ENCODE measurements around the gene DCAF8L1.
"Not testable (repeated sequence)": the region's sequence is repeated elsewhere in the genome, so short reads cannot be mapped to it uniquely, and the experiment has no call there.

The DCAF8L1 gene

DNA sequence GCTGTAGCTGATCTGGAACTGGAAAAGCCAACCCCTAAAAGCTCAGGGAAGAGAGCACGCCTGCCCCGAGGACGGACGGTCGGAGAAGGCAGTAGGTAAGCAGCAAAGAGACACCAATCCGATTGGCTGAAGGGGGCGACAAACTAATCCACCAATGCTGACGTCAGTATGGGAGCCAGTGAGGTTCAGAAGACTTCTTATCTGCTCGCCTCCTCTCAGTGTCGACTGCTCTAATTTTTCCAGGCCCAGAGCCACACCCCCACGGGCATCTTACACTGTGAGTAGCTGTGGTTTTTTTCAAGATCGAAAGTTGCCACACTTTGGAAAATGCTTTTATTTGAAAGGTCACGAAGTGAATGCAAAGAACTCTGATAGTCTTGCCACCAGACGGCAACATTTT lies at the start of gene DCAF8L1:
Gene DCAF8L1, minus strand, starts transcription at position 101 of the 400 bp plus-strand sequence. CDS start 115 bp downstream, outside the sequence.
- DNase-seq = no peak

DNA sequence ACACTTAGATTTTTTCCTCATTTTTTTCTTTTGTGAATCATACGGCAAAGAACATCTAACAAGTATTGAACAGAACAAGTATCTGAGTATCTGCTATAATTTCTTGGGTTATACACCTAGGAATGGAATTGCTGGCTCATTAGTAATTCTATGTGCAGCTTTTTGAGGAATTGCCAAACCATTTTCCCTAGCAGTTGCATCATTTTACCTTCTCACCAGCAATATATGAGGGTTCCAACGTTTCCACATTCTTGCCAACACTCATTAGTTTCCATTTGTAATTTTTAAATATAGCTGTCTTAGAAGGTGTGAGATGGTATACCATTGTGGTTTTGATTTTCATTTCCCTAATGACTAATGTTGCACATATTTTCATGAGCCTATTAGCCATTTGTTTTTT lies 41.1 kb upstream of the DCAF8L1 start:
- no peak for DNase-seq

DNA sequence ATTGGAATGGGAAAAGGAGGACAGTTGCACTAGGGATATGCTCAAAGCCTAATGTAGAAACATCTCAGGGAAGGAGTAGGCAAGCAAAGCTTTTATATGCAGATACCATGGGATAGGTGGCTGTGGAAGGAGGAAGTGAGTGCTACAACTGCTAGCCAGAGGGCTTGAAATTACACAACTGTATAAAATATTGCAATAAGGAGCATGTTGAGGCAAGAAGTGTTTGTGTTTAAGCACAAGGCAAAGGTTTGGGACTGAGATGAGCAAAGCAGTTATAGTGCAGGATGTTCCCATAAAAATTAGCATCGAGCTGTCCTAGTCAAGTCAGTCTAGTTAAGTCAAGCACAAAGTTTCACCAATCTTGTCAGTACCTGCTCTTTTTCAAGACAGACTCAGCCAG lies 35.6 kb upstream of the DCAF8L1 start:
- DNase-seq = no peak

DNA sequence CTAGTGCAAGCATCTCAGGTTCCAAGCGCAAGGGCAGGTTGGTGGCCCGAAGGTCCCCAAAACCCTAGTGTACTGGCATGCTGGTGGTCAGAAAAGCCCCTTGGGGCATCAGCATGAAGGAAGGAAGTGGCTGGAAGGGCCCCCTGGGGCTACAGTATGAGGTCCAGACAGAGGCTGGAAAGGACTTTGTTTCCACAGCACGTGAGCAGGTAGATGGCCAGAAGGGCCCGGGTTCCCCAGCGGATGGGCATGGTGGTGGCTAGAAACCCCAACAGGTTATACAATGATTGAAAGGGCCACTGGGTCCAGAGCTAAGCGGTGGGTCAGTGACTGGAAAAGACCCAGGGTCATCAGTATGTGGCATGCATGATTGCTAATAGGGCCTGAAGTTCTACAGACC lies 34.7 kb upstream of the DCAF8L1 start:
- DNase-seq = no peak

DNA sequence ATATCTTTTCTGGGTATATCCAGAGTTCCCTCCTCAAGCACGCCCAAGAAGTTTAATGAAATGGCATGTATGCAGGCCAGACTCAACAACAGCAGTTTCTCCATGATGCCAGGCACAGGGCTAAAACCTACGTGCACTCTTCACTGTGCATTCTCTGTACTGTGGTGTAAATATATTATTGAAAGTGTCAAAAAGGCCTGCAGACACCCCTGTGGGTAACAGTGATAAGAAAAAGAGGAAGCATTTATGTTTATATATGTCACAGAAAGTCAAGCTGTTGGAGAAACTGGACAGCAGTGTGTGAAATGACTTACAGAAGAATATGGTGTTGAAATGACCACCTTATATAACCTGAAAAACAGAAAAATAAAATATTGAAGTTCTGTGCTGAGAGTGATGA lies 29.6 kb upstream of the DCAF8L1 start:
- DNase-seq = no peak

DNA sequence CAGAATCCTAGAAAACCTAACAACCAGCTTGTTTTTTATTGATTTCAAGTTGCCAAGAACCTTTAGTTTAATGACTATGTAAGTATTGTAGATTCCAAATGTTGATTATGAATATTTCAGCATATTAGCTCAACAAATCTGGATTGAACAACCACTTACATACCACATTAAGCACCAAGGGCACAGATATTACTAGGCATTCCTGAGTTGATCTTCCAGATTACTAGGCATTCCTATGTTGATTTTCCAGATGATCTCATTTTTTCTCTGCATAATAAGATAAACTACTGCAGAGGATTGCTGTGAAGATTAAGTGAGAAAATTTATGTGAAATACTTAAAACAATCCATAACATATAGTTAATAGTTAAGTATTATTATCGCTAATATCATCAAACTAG lies 17.4 kb upstream of the DCAF8L1 start:
- no peak for DNase-seq

DNA sequence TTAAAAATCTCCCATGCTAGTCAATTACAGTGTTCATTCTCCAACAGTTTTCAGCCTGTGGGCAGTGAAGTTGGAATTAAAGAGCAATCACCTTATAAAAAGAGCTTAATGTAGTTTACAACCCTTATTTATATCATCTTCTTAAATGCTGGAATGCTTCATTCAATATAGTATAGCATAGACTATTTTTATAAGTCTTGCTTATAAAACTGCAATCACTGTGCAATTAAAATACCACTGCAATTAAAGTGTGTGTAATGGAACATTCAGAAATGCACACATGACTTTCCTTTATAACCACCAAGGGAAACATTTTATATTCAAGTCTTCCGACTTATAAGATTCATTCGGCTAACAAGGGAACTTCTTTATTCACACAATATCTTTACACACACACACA lies 16.4 kb upstream of the DCAF8L1 start:
- DNase-seq = no peak

DNA sequence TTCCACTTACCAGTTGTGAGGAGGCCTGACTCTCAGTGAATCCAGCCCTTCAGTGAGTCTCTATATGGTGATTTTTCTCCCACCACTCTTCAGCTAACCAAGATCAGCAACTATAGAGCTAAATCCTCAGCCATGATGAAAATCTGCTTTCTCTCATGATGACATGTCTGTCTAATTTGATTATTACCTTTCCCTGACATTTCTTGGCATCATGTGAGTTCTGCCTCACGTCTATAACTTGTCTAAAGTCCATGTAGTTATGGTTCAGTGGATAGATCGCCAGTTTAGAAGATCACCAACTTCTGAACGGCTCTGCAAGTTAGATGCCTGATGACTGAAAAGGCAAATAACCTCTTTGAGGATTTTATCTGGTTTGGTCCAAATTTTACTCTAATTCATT lies 14.9 kb upstream of the DCAF8L1 start:
- DNase-seq = no peak

DNA sequence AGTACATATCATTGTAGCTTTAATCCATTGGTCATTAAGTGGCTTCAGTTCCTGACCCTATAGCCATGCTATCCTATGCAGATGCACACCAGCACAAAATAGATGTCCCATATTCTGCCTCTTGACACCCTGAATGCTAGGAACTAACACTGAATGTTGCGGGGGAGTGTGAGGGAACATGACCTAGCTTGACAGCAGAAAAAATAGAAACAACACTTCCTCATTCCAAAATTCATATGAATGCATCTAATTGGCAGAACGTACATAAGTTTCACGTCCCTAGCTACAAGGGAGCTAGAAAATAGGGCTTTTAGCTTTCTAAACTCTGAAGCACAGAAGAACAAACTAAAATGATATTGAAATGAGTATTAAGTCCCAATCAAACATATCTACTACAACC lies 14.4 kb upstream of the DCAF8L1 start:
- DNase-seq = no peak

DNA sequence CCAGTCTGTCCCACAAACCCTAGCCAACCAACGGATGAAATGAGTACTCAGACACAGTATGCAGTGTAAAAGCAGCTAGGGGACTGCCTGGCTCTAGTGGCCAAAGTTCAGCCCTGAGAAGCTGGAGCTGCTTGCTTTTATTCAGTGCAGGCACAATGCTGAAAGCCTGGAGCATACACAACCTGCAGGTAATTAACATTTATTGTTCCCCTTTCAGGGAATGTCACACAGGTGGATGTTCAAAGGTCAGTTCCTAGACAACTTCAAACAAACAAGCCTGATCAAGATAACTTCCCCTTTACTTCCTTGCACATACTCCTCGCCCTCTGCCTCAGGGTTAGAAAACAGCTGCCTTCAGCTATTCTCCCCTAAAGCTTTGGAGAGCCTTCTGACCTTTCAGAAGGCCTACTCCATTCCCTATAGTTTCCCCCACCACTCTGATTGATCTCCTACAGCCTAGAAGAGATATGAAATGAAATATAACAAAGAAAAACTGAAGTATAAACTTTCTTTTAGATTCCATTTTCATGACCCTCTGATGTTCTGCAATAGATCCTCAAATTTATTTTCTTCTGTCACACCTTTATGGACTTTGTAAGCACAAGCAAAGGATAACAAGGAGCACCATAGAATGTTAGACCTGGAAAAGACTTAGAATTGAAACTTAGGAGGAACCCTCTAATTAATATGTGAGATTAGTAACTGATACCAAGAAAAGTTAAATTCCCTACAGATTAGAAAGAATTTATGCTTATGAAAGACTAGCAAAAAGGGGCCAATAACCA lies 6.8 kb upstream of the DCAF8L1 start:
- DNase-seq = no peak

DNA sequence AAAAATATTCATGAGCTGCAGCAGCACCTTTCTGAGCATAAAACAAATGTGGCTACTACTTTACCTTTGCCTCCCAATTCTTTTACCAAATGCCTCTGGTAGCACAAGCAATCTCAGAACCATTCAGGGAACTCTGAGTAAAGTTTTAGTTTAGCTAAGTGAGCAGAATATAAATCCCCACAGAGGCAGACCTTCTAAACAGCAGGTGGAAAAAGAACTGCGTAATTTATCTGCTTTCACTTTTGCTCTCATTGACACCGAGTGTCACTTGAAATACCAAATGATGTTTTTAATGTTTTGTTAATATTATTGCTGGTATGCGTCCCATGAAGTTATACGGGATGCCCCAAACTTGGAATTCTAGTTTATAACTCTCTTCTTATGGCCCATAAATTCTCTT lies 4.3 kb downstream of the DCAF8L1 start:
- DNase-seq = not testable (repeated sequence)

DNA sequence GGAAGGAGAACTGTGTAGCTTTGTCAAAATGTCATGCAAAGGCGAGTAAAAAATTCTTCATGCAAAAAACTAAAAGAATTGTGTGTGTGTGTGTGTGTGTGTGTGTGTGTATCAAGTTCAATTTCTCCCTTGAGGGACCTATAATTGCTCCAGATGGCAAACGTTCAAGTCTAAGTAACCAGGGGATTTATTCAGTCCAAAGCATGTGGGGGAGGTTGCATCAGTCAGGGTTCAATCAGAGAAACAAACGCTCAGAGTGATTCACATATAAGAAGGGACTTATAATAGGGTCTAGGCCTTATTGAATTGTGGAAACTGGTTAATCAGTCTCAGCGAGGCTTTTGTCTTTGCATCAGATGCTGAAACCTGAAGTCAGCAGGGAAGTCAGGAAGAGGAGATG lies 5.0 kb downstream of the DCAF8L1 start:
- DNase-seq = no peak

DNA sequence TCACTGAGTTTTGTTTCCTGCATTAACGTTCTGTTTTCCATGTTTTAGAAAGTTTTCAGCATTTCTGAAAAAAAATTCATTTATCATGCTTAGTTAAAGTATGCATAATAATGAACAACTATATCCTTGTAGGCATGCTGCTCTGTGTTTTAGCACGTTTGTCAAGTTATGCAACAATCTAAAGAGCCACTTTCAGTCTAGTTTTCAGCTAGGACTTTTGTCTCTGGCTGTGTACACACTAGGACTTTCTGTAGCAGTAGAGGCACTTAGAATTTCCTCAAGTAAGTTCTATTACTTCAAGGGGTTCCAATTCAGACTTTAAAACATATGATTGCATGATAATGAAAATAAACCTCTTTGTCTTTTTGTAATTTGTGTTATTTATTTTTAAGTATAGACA lies 12.4 kb downstream of the DCAF8L1 start:
- DNase-seq = no peak

DNA sequence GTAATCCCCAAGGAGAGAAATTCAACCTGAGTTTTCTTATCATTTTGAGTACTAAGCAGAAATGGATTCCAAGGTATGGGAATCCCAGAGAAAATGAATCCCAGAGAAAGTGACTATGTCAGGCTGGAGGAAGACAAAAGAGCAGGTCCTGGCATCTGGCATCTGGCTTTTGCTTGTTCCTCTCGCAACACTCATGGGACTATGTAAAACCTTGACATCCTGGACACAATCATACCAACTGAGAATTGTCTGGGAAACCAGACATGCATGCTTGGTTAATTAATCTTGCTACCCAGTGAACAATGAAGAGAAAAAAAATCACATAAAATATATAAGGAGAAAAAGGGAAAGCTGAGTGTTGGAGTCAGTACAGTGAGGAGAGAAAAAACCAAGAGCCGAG lies 12.9 kb downstream of the DCAF8L1 start:
- no peak for DNase-seq

DNA sequence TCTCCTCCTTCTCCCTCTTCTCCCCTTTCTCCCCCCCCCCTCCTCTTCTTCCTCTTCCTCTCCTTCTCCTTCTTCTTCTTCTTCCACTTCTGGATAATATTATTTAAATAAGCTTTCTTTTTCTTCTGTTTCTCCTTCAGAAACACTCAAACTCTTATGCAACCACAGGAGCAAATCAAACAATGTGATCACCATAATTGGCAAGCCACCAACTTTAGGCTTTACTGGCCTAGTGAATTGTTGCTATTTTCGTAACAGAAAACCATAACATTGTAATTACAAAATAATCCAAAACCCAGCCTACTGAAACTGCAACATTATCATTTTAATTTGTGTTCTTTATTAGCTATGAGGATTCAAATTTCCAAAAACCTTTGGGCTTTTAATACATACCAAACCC lies 14.3 kb downstream of the DCAF8L1 start:
- DNase-seq = no peak

DNA sequence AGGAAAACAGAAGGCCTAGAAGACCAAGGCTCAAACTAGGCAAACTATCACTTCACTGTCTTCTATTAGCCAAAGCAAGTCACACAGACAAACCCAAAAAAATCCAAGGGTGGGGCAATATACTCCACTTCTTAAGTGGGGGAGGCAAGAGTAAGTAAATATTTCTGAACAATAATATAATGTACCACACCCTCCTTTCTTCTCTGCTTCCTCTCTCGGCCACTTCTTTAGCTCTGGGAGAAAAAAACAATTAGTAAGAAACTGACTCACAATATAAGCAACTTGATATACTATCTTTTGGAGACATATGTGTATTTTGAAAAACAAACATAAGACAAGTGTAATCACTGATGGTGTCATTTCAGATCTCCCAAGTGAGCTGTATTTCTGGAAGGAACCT lies 14.8 kb downstream of the DCAF8L1 start:
- no peak for DNase-seq

DNA sequence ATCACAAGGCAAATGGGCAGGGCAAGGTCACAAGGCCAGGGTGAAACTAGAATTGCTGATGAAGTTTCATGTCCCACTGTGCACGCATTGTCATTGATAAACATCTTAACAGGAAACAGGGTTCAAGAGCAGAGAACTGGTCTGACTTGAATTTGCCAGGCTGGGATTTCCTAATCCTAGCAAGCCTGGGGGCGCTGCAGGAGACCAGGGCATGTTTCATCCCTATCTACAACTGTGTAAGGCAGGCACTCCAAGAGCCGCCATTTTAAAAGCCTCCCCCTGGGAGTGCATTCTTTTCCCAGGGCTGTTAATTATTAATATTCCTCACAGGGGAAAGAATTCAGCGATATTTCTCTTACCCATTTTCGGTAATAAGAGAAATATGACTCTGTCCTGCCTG lies 15.9 kb downstream of the DCAF8L1 start:
- not testable (repeated sequence) for DNase-seq

DNA sequence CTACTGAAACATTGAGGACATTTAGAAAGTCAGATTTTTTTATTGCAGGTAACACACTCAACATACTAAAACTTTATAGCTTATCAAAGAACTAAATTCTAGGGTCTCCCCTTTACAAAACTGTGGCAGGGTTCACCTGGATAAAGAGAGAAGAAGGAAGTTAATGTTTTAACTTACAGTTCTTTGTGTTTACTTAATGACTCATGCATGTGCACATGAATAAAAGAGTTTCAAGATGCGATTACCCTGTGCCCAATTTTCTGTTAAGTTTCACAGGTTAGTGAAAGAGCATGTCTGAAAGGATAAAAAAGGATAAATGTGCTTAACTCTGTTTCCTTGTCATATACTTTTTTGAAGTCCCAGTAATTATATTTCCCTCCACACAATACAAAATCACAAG lies 16.8 kb downstream of the DCAF8L1 start:
- DNase-seq = no peak

DNA sequence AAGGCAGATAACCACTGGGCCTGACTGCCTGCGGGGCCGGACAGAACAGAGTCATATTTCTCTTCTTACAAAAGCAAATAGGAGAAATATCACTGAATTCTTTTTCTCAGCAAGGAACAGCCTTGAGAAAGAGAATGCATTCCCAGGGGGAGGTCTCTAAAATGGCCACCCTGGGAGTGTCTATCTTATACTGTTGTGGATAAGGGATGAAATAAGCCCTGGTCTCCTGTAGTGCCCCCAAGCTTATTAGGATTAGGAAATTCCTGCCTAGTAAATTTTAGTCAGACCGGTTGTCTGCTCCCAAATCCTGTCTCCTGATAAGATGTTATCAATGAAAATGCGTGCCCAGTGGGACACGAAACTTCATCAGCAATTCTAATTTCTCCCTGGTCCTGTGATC lies 20.8 kb downstream of the DCAF8L1 start:
- not testable (repeated sequence) for DNase-seq

DNA sequence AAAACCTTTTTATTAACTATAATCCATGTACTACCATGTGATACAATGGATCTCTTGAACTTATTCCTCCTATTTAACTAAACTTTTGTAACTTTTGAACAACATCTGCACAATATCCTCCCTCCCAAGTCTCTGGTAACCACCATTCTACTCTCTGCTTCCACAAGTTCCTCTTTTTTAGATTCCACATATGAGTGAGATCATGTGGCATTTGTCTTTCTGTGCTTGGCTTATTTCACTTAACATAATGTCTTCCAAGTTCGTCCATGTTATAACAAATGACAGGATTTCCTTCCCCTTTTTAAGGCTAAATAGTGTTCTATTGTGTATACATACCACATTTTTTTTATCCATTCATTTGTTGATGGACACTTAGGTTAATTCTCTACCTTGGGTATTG lies 28.1 kb downstream of the DCAF8L1 start:
- no peak for DNase-seq

DNA sequence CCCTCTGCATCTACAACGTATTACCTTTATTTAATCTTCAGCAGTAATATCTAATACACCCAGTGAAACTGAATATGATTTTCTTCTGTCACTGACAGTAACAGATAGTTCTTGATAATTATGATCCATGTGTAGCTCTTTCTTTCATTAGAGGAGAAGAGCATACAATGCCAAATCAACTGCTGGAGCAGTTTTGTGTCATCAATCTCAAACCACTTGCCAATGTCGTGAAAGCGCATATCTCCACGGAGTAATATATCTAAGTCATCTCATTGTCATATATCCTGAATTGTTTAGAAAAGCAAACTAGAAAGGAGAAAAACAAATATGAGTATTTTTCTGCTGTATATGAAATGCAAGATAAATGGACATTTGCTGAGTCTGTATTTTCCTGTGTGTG lies 47.9 kb downstream of the DCAF8L1 start:
- no peak for DNase-seq

All from activated T-cell treated with anti-CD3 and anti-CD28 coated beads for 4 hours (primary cell).